B cell (primary cell): ENCODE data around the gene BIRC2. TPM values are rescaled to one million over a fixed set of nuclear protein-coding genes. Genes with fewer than 3 reads are reported as not detected.
A peak's percentile ranks its signal among the peaks of the same experiment; 100 is the strongest.

Source experiments
- ATAC-seq: fragments of 200-7000 bp; cut with Tn5 transposase; one replicate; pipeline ENCODE4 v1.10.0; 2021; ENCODE audit warnings: low read depth, mild to moderate bottlenecking, moderate number of reproducible peaks, moderate library complexity
- CTCF ChIA-PET: fragments of 350-600 bp; sonication (Branson Sonifier 250); formaldehyde crosslinking; loops from one replicate; lab custom pipeline; 2021; ENCODE audit warnings: antibody characterized with exemption, inconsistent platforms; lab: Charles Lee
- POLR2A ChIA-PET: fragments of 350-600 bp; sonication (Branson Sonifier 250); formaldehyde crosslinking; loops from one replicate; lab custom pipeline; 2021; ENCODE audit warnings: antibody characterized with exemption; lab: Charles Lee
- DNase-seq: peaks from one replicate; pipeline ENCODE4 v3.0.0; 2013
- H2AFZ ChIP-seq: 2 replicates; pipeline ENCODE4 v1.6.1; 2012; ENCODE audit warnings: mild to moderate bottlenecking, low read depth, low read length; ENCODE audit not compliant: insufficient read depth, poor library complexity, severe bottlenecking
- H3K27ac ChIP-seq, 2 donors: 1 replicate in 1 of 2; 2 replicates in 1 of 2; pipeline ENCODE4 v1.5.1; 2012 to 2013; ENCODE audit warnings: low read length in 2 of 2, mild to moderate bottlenecking in 2 of 2, moderate library complexity in 1 of 2
- H3K27me3 ChIP-seq, 4 experiments: fragments of 200-600 bp in 1 of 4; sonication (generic) in 1 of 4; replicated peaks in 1 of 4; 1 replicate in 2 of 4; 2 replicates in 2 of 4; pipeline versions ENCODE4 v1.6.1 to v1.7.0; 2013 to 2016; ENCODE audit warnings: low read length in 3 of 4, mild to moderate bottlenecking in 2 of 4, mixed read lengths in 1 of 4, moderate library complexity in 1 of 4; ENCODE audit not compliant: insufficient read depth in 4 of 4, control insufficient read depth in 3 of 4; ENCODE audit errors: control extremely low read depth in 1 of 4
- H3K36me3 ChIP-seq, 2 experiments: replicated peaks in 1 of 2; 1 replicate in 1 of 2; 2 replicates in 1 of 2; pipeline versions ENCODE4 v1.6.1 to v1.7.1; 2013; ENCODE audit warnings: low read length in 1 of 2; ENCODE audit not compliant: insufficient read depth in 2 of 2, control insufficient read depth in 1 of 2; ENCODE audit errors: control extremely low read depth in 1 of 2, extremely low read depth in 1 of 2
- H3K4me1 ChIP-seq, 2 donors: fragments of 200-600 bp in 1 of 2; sonication (generic) in 1 of 2; 1 replicate in 1 of 2; 2 replicates in 1 of 2; pipeline versions ENCODE4 v1.5.1 to v1.6.1; 2013 to 2017; ENCODE audit warnings: low read length in 2 of 2; ENCODE audit not compliant: control insufficient read depth in 2 of 2, insufficient read depth in 2 of 2
- H3K4me2 ChIP-seq: replicated peaks from 2 replicates; pipeline ENCODE3; 2012; ENCODE audit warnings: mild to moderate bottlenecking, low read depth, low read length; ENCODE audit not compliant: poor library complexity, severe bottlenecking
- H3K4me3 ChIP-seq, 5 experiments: fragments of 200-600 bp in 1 of 5; sonication (generic) in 1 of 5; 1 replicate in 3 of 5; 2 replicates in 2 of 5; pipeline versions ENCODE4 v1.5.1 to v1.7.0; 2011 to 2016; ENCODE audit warnings: low read length in 4 of 5, mild to moderate bottlenecking in 4 of 5, low read depth in 2 of 5, control low read depth in 1 of 5, moderate library complexity in 1 of 5; ENCODE audit not compliant: insufficient read depth in 1 of 5; ENCODE audit errors: control extremely low read depth in 1 of 5, extremely low read depth in 1 of 5
- H3K79me2 ChIP-seq: fragments of 200-600 bp; sonication (generic); one replicate; pipeline ENCODE4 v1.6.0; 2016; ENCODE audit warnings: low read length; ENCODE audit not compliant: control insufficient read depth, insufficient read depth
- H3K9ac ChIP-seq: fragments of 200-600 bp; sonication (generic); 2 replicates; pipeline ENCODE4 v1.6.1; 2017; ENCODE audit warnings: mild to moderate bottlenecking, low read length, moderate library complexity
- H3K9me3 ChIP-seq, 3 donors: one replicate each; pipeline versions ENCODE4 v1.6.1 to v1.7.1; 2013; ENCODE audit warnings: low read length in 2 of 3; ENCODE audit not compliant: control insufficient read depth in 2 of 3, insufficient read depth in 1 of 3; ENCODE audit errors: control extremely low read depth in 1 of 3
- H4K20me1 ChIP-seq: 2 replicates; pipeline ENCODE4 v1.6.0; 2012; ENCODE audit warnings: mild to moderate bottlenecking, low read length; ENCODE audit not compliant: insufficient read depth, control insufficient read depth, poor library complexity, severe bottlenecking
- H3K27ac Mint-ChIP-seq: one replicate; pipeline ENCODE4 v1.8.0; 2021; ENCODE audit warnings: mixed read lengths
- H3K27me3 Mint-ChIP-seq: one replicate; pipeline ENCODE4 v1.8.0; 2021; ENCODE audit warnings: mixed read lengths
- H3K4me1 Mint-ChIP-seq: one replicate; pipeline ENCODE4 v1.8.0; 2021; ENCODE audit warnings: mixed read lengths
- H3K4me3 Mint-ChIP-seq: one replicate; pipeline ENCODE4 v1.8.0; 2021; ENCODE audit warnings: mixed read lengths
- H3K9me3 Mint-ChIP-seq: one replicate; pipeline ENCODE4 v1.8.0; 2022; ENCODE audit warnings: mixed read lengths; ENCODE audit not compliant: insufficient read depth
- EZH2 ChIP-seq: IDR thresholded peaks from 2 replicates; pipeline ENCODE4 v1.6.1; 2012; ENCODE audit warnings: borderline replicate concordance, low read depth, mild to moderate bottlenecking, moderate library complexity, low read length; ENCODE audit not compliant: insufficient read depth, poor library complexity, severe bottlenecking
- WGBS: methylation state at CpG from one replicate; pipeline ENCODE4 v1.1.5; 2013; ENCODE audit warnings: missing lambda C conversion rate; ENCODE audit not compliant: insufficient coverage; 5-methylcytosine and 5-hydroxymethylcytosine counted together
- intact Hi-C: fragments of 100-400 bp; cut with micrococcal nuclease; formaldehyde crosslinking; loops from one replicate; pipeline ENCODE4 v1.10.0; 2022
- polyA plus RNA-seq: library from polyadenylated mRNA; depleted of rRNA; stranded (reverse); fragments of >200 nt; gene quantifications from 2 replicates; pipeline ENCODE4 v1.2.3, GENCODE V29; 2012
- total RNA-seq, 2 donors: library from RNA; stranded (reverse); fragments of 120-200 nt in 1 of 2; gene quantifications; 1 replicate in 1 of 2; 2 replicates in 1 of 2; pipeline versions ENCODE4 v1.2.3 to v1.2.4, GENCODE V29; 2013 to 2022
- TF ChIP-seq, protein P1 (sequence below): fragments of 200-600 bp; IDR thresholded peaks from one replicate; pipeline ENCODE4 v1.8.0; 2022; ENCODE audit warnings: antibody characterized with exemption, mild to moderate bottlenecking

BIRC2 gene
- total and polyA plus RNA-seq, 2 donors (not counting 1 experiment from before 2014, with no cell fraction given), result 20.1 to 51.0 TPM

DNA sequence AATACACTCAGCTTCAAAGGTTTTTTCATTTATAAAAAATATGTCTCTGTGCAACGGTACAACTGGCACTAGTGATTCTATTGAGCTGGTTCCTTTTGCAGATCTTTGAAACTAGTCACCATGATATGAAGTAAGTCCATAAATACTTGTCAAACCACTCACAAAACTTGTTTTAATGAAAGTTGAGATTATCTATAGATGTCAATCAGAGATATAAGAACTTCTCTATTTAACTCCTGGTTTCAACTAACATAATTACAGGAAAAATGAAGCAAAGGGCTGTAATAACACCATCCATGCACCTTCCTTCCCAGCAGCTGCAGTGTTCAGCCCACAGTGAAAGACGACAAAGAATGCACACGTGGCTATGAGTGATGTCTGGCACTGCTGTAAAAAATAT lies 60.9 kb downstream of the BIRC2 start:
- ATAC-seq, result no peak
- peaks cover 71% of the 10 kb centered on the region for H3K79me2 ChIP-seq
- H3K4me2 ChIP-seq, result no peak overlapping the region

DNA sequence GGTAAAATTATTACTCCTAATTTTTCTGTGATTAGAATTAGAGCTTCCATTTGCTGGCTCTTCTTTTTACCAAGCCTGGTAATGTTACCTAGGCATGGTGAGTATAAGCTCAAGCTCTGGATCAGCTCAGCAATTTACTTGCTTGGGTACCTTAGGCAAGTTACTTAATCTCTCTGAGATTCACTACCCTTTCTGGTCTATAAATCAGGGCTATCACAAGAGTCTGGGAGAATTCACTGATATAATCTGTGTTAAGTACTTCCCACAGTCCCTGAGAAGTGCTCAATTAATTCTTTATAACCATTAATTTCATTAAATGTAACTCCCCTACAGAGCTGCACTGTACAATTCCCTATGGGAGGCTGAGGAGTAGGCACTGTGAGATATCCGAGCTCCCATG lies 61.3 kb downstream of the BIRC2 start:
- Histone ChIP-seq H2AFZ (no peak overlapping the region), H3K4me2 (no peak overlapping the region), H3K79me2 (peaks cover 76% of the 10 kb centered on the region), H3K27me3 (no peaks in the 10 kb centered on the region), H3K4me3 (no peak overlapping the region), H4K20me1 (peaks cover 41% of the 10 kb centered on the region), H3K4me1 (no peaks in the 10 kb centered on the region), H3K9me3 (no peaks in the 10 kb centered on the region), H3K9ac (no peak overlapping the region), H3K27ac (peak overlapping the region in 1 of 2 donors; percentile 5), H3K36me3 (peaks cover 0 to 10% of the 10 kb centered on the region in 2 experiments)
- POLR2A ChIA-PET, result no interaction called here
- ATAC-seq (no peak), DNase-seq (no peak)
- Mint-ChIP-seq H3K4me3 (no peak overlapping the region), H3K27me3 (no peaks in the 10 kb centered on the region), H3K4me1 (peaks cover 34% of the 10 kb centered on the region), H3K27ac (no peak overlapping the region), H3K9me3 (no peaks in the 10 kb centered on the region)
- TF ChIP-seq, protein P1, sequence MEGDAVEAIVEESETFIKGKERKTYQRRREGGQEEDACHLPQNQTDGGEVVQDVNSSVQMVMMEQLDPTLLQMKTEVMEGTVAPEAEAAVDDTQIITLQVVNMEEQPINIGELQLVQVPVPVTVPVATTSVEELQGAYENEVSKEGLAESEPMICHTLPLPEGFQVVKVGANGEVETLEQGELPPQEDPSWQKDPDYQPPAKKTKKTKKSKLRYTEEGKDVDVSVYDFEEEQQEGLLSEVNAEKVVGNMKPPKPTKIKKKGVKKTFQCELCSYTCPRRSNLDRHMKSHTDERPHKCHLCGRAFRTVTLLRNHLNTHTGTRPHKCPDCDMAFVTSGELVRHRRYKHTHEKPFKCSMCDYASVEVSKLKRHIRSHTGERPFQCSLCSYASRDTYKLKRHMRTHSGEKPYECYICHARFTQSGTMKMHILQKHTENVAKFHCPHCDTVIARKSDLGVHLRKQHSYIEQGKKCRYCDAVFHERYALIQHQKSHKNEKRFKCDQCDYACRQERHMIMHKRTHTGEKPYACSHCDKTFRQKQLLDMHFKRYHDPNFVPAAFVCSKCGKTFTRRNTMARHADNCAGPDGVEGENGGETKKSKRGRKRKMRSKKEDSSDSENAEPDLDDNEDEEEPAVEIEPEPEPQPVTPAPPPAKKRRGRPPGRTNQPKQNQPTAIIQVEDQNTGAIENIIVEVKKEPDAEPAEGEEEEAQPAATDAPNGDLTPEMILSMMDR, result no peak
- TF ChIP-seq EZH2, result no peak
- CTCF ChIA-PET, result interaction anchor here (1.1 to 1.9 kb wide), 4 partner anchors 18 to 88 kb away, joined by 3 to 10 read pairs (median 3); no protein-coding TSS in a partner anchor
- no CpG with 5 or more reads among the region's 1 CpG for WGBS
- intact Hi-C loops, result no loop called here

More for the DNA sequence above, 60.9 kb downstream of the BIRC2 start:
- no peaks in the 10 kb centered on the region for H3K9me3 Mint-ChIP-seq
- Histone ChIP-seq H3K27me3 (no peaks in the 10 kb centered on the region), H3K9ac (no peak overlapping the region), H3K4me1 (no peaks in the 10 kb centered on the region), H3K4me3 (no peak overlapping the region), H3K27ac (peak overlapping the region in 1 of 2 donors; percentile 5), H2AFZ (no peak overlapping the region), H4K20me1 (peaks cover 37% of the 10 kb centered on the region), H3K36me3 (peaks cover 0 to 10% of the 10 kb centered on the region in 2 experiments), H3K9me3 (no peaks in the 10 kb centered on the region)
- DNase-seq, result no peak
- no peak for TF ChIP-seq EZH2
- TF ChIP-seq, protein P1, result no peak
- ChIA-PET POLR2A (no interaction called here), CTCF (interaction anchor here (1.1 to 1.3 kb wide), 2 partner anchors 55 to 88 kb away, joined by 3 read pairs; no protein-coding TSS in a partner anchor)
- intact Hi-C loops, result no loop called here
- H3K27ac Mint-ChIP-seq, result no peak overlapping the region
- H3K4me3 Mint-ChIP-seq, result no peak overlapping the region
- peaks cover 30% of the 10 kb centered on the region for H3K4me1 Mint-ChIP-seq
- H3K27me3 Mint-ChIP-seq, result no peaks in the 10 kb centered on the region
- no CpG with 5 or more reads among the region's 3 CpGs for WGBS
